ENCODE measurements around the gene B3GLCT. TPM values are rescaled to one million over a fixed set of nuclear protein-coding genes. Genes with fewer than 3 reads are reported as not detected.

B3GLCT gene
- polyA plus RNA-seq, 2 donors = 1.9 to 2.0 TPM

DNA sequence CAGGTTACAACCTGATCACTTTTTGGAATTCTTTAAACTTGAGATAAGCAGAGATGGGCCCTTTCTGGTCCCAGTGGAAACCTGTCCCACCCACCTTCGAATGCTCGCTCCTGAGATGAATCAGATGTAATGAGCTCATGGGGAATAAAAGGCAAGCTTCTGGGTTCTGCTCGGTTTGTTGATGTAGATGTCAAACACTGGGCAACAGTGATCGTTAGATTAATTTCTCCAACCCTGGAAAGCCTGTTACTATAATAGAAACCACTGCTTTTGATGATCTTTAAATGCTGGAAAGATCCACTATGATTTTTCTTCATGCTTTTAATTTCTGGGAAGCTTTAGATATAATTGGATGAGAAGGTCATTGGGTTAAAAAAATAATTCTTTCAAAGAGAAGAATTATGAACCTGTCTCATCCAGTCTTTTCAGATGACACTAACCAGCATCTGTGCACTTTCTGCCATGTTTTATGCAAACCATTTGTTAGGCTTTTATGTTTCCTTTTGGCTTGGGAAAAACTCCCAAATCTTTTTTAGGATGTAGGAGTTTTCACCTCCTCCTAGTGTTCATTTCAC, 49.3 kb downstream of the B3GLCT start:
- H3K4me3 ChIP-seq (ENCODE audit: low read depth in 1 of 2, low read length in 2 of 2) = no peak overlapping the region
- no peaks in the 10 kb centered on the region for H3K4me1 ChIP-seq (ENCODE audit: control insufficient read depth in 2 of 2, insufficient read depth in 2 of 2, low read length in 1 of 2)
- H3K27me3 ChIP-seq (ENCODE audit: control insufficient read depth in 1 of 2, insufficient read depth in 2 of 2, low read length in 2 of 2) = no peaks in the 10 kb centered on the region
- no peaks in the 10 kb centered on the region for H3K9me3 ChIP-seq (ENCODE audit: control insufficient read depth in 2 of 2, insufficient read depth in 1 of 2, low read depth in 1 of 2, low read length in 1 of 2)
- WGBS, 2 donors = 59 to 67% methylated on average over 4 of the region's 4 CpGs
- peaks cover 0 to 2% of the 10 kb centered on the region in 2 donors for H3K36me3 ChIP-seq (ENCODE audit: control insufficient read depth in 2 of 2, insufficient read depth in 2 of 2, low read length in 1 of 2)
- H3K27ac ChIP-seq (ENCODE audit: low read depth in 2 of 2, low read length in 1 of 2) = no peak overlapping the region

DNA sequence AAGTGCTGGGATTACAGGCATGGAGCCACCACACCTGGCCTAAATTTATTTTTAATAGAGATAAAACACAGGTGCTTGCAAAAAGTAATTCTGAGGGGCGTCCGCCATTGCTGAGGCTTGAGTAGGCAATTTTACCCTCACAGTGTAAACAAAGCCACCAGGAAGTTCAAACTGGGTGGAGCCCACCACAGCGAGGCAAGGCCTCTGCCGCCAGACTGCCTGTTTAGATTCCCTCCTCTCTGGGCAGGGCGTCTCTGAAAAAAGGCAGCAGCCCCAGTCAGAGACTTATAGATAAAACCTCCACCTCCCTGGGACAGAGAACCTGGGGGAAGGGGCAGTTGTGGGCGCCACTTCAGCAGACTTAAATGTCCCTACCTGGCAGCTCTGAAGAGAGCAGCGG, 50.7 kb downstream of the B3GLCT start:
- Histone ChIP-seq H3K4me1 (ENCODE audit: control insufficient read depth in 2 of 2, insufficient read depth in 2 of 2, low read length in 1 of 2) (no peaks in the 10 kb centered on the region), H3K4me3 (ENCODE audit: low read depth in 1 of 2, low read length in 2 of 2) (no peak overlapping the region), H3K36me3 (ENCODE audit: control insufficient read depth in 2 of 2, insufficient read depth in 2 of 2, low read length in 1 of 2) (peaks cover 0 to 2% of the 10 kb centered on the region in 2 donors), H3K27me3 (ENCODE audit: control insufficient read depth in 1 of 2, insufficient read depth in 2 of 2, low read length in 2 of 2) (no peaks in the 10 kb centered on the region), H3K27ac (ENCODE audit: low read depth in 2 of 2, low read length in 1 of 2) (no peak overlapping the region), H3K9me3 (ENCODE audit: control insufficient read depth in 2 of 2, insufficient read depth in 1 of 2, low read depth in 1 of 2, low read length in 1 of 2) (no peaks in the 10 kb centered on the region)
- 89 to 93% methylated on average over 7 of the region's 7 CpGs for WGBS, 2 donors

DNA sequence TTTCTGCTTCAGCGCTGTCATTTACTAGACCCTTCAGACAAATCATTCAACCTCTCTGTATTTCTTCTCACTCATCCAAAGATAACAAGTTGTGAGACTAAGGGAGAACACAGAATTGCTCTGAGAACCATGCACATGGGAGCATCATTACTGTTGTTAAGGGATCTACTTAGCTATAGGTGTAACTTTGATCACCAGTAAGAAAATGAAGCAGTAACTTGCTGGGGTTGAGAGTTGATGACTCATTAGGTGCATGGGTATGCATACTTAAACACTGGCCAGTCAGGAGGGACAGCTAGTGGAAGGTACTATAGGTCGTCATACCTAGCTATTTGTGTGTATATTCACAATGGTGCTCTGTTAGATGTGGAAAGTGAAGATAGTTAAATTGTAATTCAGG, 61.5 kb downstream of the B3GLCT start:
- H3K4me3 ChIP-seq (ENCODE audit: low read depth in 1 of 2, low read length in 2 of 2) = no peak overlapping the region
- WGBS, 2 donors = 94 to 95% methylated on average over 2 of the region's 2 CpGs
- no peaks in the 10 kb centered on the region for H3K27me3 ChIP-seq (ENCODE audit: control insufficient read depth in 1 of 2, insufficient read depth in 2 of 2, low read length in 2 of 2)
- no peaks in the 10 kb centered on the region for H3K4me1 ChIP-seq (ENCODE audit: control insufficient read depth in 2 of 2, insufficient read depth in 2 of 2, low read length in 1 of 2)
- H3K9me3 ChIP-seq (ENCODE audit: control insufficient read depth in 2 of 2, insufficient read depth in 1 of 2, low read depth in 1 of 2, low read length in 1 of 2) = no peaks in the 10 kb centered on the region
- H3K36me3 ChIP-seq (ENCODE audit: control insufficient read depth in 2 of 2, insufficient read depth in 2 of 2, low read length in 1 of 2) = peaks cover 0 to 3% of the 10 kb centered on the region in 2 donors
- no peak overlapping the region for H3K27ac ChIP-seq (ENCODE audit: low read depth in 2 of 2, low read length in 1 of 2)

DNA sequence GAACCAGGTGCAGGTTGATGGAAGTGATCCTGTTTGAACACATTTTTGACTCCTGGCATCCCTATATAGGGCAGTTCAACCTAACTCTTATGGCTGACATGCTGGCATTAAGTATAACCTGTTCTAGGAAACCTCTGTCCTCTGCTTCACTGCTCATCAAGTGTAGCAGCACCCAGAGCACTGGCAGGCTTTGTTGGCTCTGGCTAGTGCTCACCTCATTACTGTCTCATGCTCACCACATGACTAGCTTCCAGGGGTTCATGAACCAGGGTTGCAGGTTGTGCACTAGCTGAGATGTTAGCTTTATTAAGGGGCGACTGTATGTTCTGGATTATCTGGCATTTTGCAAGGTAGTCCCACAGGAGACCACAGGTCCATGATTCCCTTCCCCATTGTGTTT, 63.6 kb downstream of the B3GLCT start:
- 98 to 100% methylated on average over 1 of the region's 1 CpG for WGBS, 2 donors
- peaks cover 0 to 3% of the 10 kb centered on the region in 2 donors for H3K36me3 ChIP-seq (ENCODE audit: control insufficient read depth in 2 of 2, insufficient read depth in 2 of 2, low read length in 1 of 2)
- H3K27me3 ChIP-seq (ENCODE audit: control insufficient read depth in 1 of 2, insufficient read depth in 2 of 2, low read length in 2 of 2) = no peaks in the 10 kb centered on the region
- H3K9me3 ChIP-seq (ENCODE audit: control insufficient read depth in 2 of 2, insufficient read depth in 1 of 2, low read depth in 1 of 2, low read length in 1 of 2) = no peaks in the 10 kb centered on the region
- no peak overlapping the region for H3K4me3 ChIP-seq (ENCODE audit: low read depth in 1 of 2, low read length in 2 of 2)
- no peaks in the 10 kb centered on the region for H3K4me1 ChIP-seq (ENCODE audit: control insufficient read depth in 2 of 2, insufficient read depth in 2 of 2, low read length in 1 of 2)
- no peak overlapping the region for H3K27ac ChIP-seq (ENCODE audit: low read depth in 2 of 2, low read length in 1 of 2)

DNA sequence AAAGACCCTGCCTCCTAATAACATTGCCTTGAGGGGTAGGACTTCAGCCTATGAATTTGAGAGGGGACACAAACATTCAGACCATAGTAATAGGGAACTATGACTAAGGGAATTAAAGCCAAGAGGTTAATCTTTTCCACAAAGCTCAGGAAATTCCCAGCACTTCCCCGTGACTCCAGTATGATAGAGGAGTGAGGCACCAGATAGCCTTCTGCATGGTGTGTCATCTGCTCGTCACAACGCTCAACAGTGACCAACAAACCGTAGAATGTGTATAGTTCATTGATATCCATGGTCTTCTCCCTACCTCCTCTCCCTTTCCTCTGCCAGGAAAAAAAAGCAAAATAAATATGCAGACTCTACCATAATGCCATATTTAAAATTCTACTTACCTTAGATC, 64.4 kb downstream of the B3GLCT start:
- WGBS, 2 donors = 94 to 95% methylated on average over 4 of the region's 4 CpGs

DNA sequence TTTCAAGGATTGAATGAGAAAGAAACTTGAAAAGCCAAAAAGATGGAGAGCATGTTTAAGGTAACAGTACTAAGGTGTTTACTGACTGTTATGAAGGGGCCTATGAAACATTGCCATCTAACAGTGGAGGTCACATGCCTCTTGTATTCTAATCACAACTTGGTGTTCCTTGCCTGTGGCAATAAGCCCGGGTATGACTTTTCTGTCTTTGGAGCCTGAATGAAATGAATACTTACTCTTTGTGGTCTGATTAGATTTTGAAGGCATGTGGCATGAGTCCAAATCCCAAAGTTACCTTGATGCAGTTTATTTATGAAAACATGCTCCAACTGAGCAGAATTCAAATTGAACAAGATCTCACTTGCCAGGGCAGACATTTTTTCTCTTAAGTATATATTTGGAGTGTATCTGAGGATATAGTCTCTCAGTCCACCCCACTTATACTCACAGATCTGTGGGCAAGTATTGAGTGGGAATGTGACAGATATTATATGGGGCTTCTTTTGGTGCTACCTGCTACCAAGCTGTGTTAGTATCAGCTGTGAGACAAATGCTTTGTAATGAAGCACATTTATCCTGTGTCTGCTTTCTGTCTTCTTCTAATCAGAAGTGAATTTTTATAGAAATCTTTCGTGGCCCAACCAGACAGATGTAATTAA, 67.5 kb downstream of the B3GLCT start:
- peaks cover 4 to 6% of the 10 kb centered on the region in 2 donors for H3K36me3 ChIP-seq (ENCODE audit: control insufficient read depth in 2 of 2, insufficient read depth in 2 of 2, low read length in 1 of 2)
- 60 to 61% methylated on average over 2 of the region's 2 CpGs for WGBS, 2 donors
- H3K9me3 ChIP-seq (ENCODE audit: control insufficient read depth in 2 of 2, insufficient read depth in 1 of 2, low read depth in 1 of 2, low read length in 1 of 2) = peaks cover 0 to 3% of the 10 kb centered on the region in 2 donors
- no peak overlapping the region for H3K27ac ChIP-seq (ENCODE audit: low read depth in 2 of 2, low read length in 1 of 2)
- no peaks in the 10 kb centered on the region for H3K4me1 ChIP-seq (ENCODE audit: control insufficient read depth in 2 of 2, insufficient read depth in 2 of 2, low read length in 1 of 2)
- no peak overlapping the region for H3K4me3 ChIP-seq (ENCODE audit: low read depth in 1 of 2, low read length in 2 of 2)
- H3K27me3 ChIP-seq (ENCODE audit: control insufficient read depth in 1 of 2, insufficient read depth in 2 of 2, low read length in 2 of 2) = no peaks in the 10 kb centered on the region

More for the DNA sequence above, 64.4 kb downstream of the B3GLCT start:
- peaks cover 0 to 3% of the 10 kb centered on the region in 2 donors for H3K36me3 ChIP-seq (ENCODE audit: control insufficient read depth in 2 of 2, insufficient read depth in 2 of 2, low read length in 1 of 2)
- no peak overlapping the region for H3K4me3 ChIP-seq (ENCODE audit: low read depth in 1 of 2, low read length in 2 of 2)
- no peaks in the 10 kb centered on the region for H3K4me1 ChIP-seq (ENCODE audit: control insufficient read depth in 2 of 2, insufficient read depth in 2 of 2, low read length in 1 of 2)
- H3K9me3 ChIP-seq (ENCODE audit: control insufficient read depth in 2 of 2, insufficient read depth in 1 of 2, low read depth in 1 of 2, low read length in 1 of 2) = no peaks in the 10 kb centered on the region
- H3K27me3 ChIP-seq (ENCODE audit: control insufficient read depth in 1 of 2, insufficient read depth in 2 of 2, low read length in 2 of 2) = no peaks in the 10 kb centered on the region
- no peak overlapping the region for H3K27ac ChIP-seq (ENCODE audit: low read depth in 2 of 2, low read length in 1 of 2)

DNA sequence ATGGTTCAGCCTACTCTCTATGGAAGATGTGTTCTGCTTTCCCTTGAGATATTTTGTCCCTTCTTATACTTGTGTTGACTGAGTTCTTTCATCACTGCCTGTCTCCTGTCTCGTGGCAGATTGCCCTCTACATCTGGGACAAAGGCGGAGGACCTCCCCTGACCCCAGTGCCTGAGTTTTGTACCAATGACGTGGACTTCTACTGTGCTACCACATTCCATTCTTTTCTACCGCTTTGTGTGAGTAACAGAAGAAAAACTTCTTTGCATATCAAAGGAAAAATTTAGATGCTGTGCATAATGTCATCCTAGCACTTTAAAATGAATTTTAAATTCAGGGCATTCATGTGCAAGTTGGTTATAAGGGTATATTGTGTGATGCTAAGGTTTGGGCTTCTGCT, 74.6 kb downstream of the B3GLCT start:
- Histone ChIP-seq H3K4me3 (ENCODE audit: low read depth in 1 of 2, low read length in 2 of 2) (no peak overlapping the region), H3K9me3 (ENCODE audit: control insufficient read depth in 2 of 2, insufficient read depth in 1 of 2, low read depth in 1 of 2, low read length in 1 of 2) (peaks cover 0 to 3% of the 10 kb centered on the region in 2 donors), H3K27me3 (ENCODE audit: control insufficient read depth in 1 of 2, insufficient read depth in 2 of 2, low read length in 2 of 2) (no peaks in the 10 kb centered on the region), H3K4me1 (ENCODE audit: control insufficient read depth in 2 of 2, insufficient read depth in 2 of 2, low read length in 1 of 2) (no peaks in the 10 kb centered on the region), H3K27ac (ENCODE audit: low read depth in 2 of 2, low read length in 1 of 2) (no peak overlapping the region), H3K36me3 (ENCODE audit: control insufficient read depth in 2 of 2, insufficient read depth in 2 of 2, low read length in 1 of 2) (peaks cover 6 to 8% of the 10 kb centered on the region in 2 donors)
- 86 to 91% methylated on average over 4 of the region's 4 CpGs for WGBS, 2 donors

DNA sequence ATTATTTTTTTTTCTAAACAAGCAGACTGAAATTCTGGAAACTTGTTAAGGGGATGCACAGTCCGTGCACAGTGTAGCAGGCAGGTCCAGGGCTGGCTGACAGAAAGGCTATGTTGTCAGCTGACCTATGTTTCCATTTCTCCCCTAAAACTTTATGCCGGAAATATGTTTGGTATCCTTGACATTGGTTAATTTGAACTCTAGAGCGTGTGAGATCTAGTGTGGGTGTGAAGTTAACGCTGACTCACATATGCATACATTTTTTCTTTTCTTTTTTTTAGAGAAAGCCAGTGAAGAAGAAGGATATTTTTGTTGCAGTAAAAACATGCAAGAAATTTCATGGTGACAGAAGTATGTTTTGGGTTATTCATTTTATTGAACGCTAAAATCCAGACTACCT, 76.6 kb downstream of the B3GLCT start:
- WGBS, 2 donors = 84 to 87% methylated on average over 5 of the region's 5 CpGs

DNA sequence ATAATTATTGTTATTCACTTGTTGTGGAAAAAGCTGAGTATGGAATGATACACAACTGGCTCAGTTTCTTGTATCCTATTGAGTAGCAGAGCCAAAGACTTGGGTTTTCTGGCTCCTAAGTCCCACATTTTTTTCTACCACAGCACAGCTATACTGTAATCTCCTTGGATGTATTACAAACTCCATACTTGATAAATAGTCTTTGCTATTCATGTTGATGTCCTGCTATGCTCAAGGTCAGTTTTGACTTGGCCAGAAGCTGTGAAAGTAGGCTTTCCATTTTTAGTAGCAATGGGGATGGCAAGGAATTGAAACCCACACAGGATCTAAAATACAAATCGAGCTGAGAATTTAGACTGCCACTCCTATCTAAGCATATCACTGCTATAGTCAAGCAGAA, 79.1 kb downstream of the B3GLCT start:
- H3K9me3 ChIP-seq (ENCODE audit: control insufficient read depth in 2 of 2, insufficient read depth in 1 of 2, low read depth in 1 of 2, low read length in 1 of 2) = no peaks in the 10 kb centered on the region
- no peaks in the 10 kb centered on the region for H3K27me3 ChIP-seq (ENCODE audit: control insufficient read depth in 1 of 2, insufficient read depth in 2 of 2, low read length in 2 of 2)
- no peak overlapping the region for H3K27ac ChIP-seq (ENCODE audit: low read depth in 2 of 2, low read length in 1 of 2)
- no peaks in the 10 kb centered on the region for H3K4me1 ChIP-seq (ENCODE audit: control insufficient read depth in 2 of 2, insufficient read depth in 2 of 2, low read length in 1 of 2)
- 89 to 93% methylated on average over 1 of the region's 1 CpG for WGBS, 2 donors
- H3K4me3 ChIP-seq (ENCODE audit: low read depth in 1 of 2, low read length in 2 of 2) = no peak overlapping the region
- H3K36me3 ChIP-seq (ENCODE audit: control insufficient read depth in 2 of 2, insufficient read depth in 2 of 2, low read length in 1 of 2) = peaks cover 2 to 5% of the 10 kb centered on the region in 2 donors

More for the DNA sequence above, 76.6 kb downstream of the B3GLCT start:
- Histone ChIP-seq H3K4me1 (ENCODE audit: control insufficient read depth in 2 of 2, insufficient read depth in 2 of 2, low read length in 1 of 2) (no peaks in the 10 kb centered on the region), H3K36me3 (ENCODE audit: control insufficient read depth in 2 of 2, insufficient read depth in 2 of 2, low read length in 1 of 2) (peaks cover 2 to 5% of the 10 kb centered on the region in 2 donors), H3K4me3 (ENCODE audit: low read depth in 1 of 2, low read length in 2 of 2) (no peak overlapping the region), H3K27ac (ENCODE audit: low read depth in 2 of 2, low read length in 1 of 2) (no peak overlapping the region), H3K27me3 (ENCODE audit: control insufficient read depth in 1 of 2, insufficient read depth in 2 of 2, low read length in 2 of 2) (no peaks in the 10 kb centered on the region), H3K9me3 (ENCODE audit: control insufficient read depth in 2 of 2, insufficient read depth in 1 of 2, low read depth in 1 of 2, low read length in 1 of 2) (no peaks in the 10 kb centered on the region)
